MM.1S (cell line): ENCODE measurements around the gene RAB11A.

ENCODE experiments used
- DNase-seq: peaks from one replicate; pipeline ENCODE4 v3.0.0-alpha.2; 2015
- H2AFZ ChIP-seq: fragments of 300-600 bp; sonication (generic); 2 replicates; pipeline ENCODE4 v1.6.0; 2016; ENCODE audit warnings: antibody characterized with exemption, low read length
- H3F3A ChIP-seq: fragments of 300-600 bp; sonication (generic); 2 replicates; pipeline ENCODE4 v1.6.1; 2016; ENCODE audit warnings: mild to moderate bottlenecking, antibody characterized with exemption, low read length, moderate library complexity, mixed read lengths; ENCODE audit not compliant: insufficient read depth
- H3K27ac ChIP-seq: fragments of 300-600 bp; sonication (generic); 2 replicates; pipeline ENCODE4 v1.5.1; 2016; ENCODE audit warnings: mild to moderate bottlenecking, low read length
- H3K27me3 ChIP-seq: fragments of 300-600 bp; sonication (generic); replicated peaks from 2 replicates; pipeline ENCODE4 v1.6.0; 2016; ENCODE audit warnings: low read length; ENCODE audit not compliant: insufficient read depth
- H3K36me3 ChIP-seq: fragments of 300-600 bp; sonication (generic); replicated peaks from 2 replicates; pipeline ENCODE4 v1.6.1; 2016; ENCODE audit warnings: mild to moderate bottlenecking, low read length, mixed read lengths; ENCODE audit not compliant: insufficient read depth
- H3K4me1 ChIP-seq: fragments of 300-600 bp; sonication (generic); 2 replicates; pipeline ENCODE4 v1.6.1; 2016; ENCODE audit warnings: low read length, mixed read lengths
- H3K4me2 ChIP-seq: fragments of 300-600 bp; sonication (generic); 2 replicates; pipeline ENCODE4 v1.6.0; 2016; ENCODE audit warnings: low read depth, low read length
- H3K4me3 ChIP-seq: fragments of 300-600 bp; sonication (generic); 2 replicates; pipeline ENCODE4 v1.5.1; 2016; ENCODE audit warnings: low read length, mixed read lengths
- H3K79me2 ChIP-seq: fragments of 300-600 bp; sonication (generic); 2 replicates; pipeline ENCODE4 v1.6.1; 2016; ENCODE audit warnings: mixed run types, low read length, mixed read lengths
- H3K9ac ChIP-seq: fragments of 300-600 bp; sonication (generic); 2 replicates; pipeline ENCODE4 v1.6.1; 2016; ENCODE audit warnings: low read length, mixed read lengths
- H3K9me2 ChIP-seq: fragments of 300-600 bp; sonication (generic); replicated peaks from 2 replicates; pipeline ENCODE4 v1.6.1; 2016; ENCODE audit warnings: mild to moderate bottlenecking, low read length, mixed read lengths; ENCODE audit not compliant: insufficient read depth
- H3K9me3 ChIP-seq: fragments of 300-600 bp; sonication (generic); replicated peaks from 2 replicates; pipeline ENCODE4 v1.6.1; 2016; ENCODE audit warnings: mild to moderate bottlenecking, low read length, mixed read lengths; ENCODE audit not compliant: insufficient read depth
- H4K20me1 ChIP-seq: fragments of 300-600 bp; sonication (generic); 2 replicates; pipeline ENCODE4 v1.6.1; 2016; ENCODE audit warnings: mild to moderate bottlenecking, low read length, moderate library complexity, mixed read lengths; ENCODE audit not compliant: insufficient read depth
- CTCF ChIP-seq: fragments of 300-600 bp; sonication (generic); IDR thresholded peaks from 2 replicates; pipeline ENCODE4 v1.5.1; 2016; ENCODE audit warnings: antibody characterized with exemption, low read length, mixed read lengths
- EZH2 ChIP-seq: fragments of 300-600 bp; sonication (generic); optimal IDR thresholded peaks from 2 replicates; pipeline ENCODE3; 2017; ENCODE audit warnings: low read depth, mild to moderate bottlenecking, antibody characterized with exemption, low read length, mixed read lengths
- EZH2phosphoT487 ChIP-seq: fragments of 300-600 bp; sonication (generic); IDR thresholded peaks from 2 replicates; pipeline ENCODE4 v1.6.1; 2018; ENCODE audit warnings: antibody characterized with exemption, low read length

The RAB11A gene

GRCh38 chr15:65929573-65929972, 60.3 kb downstream of the RAB11A start:
- Histone ChIP-seq H3K9me2 (no peaks in the 10 kb centered on the region), H3K27ac (no peak overlapping the region), H3K27me3 (no peaks in the 10 kb centered on the region), H3K4me1 (no peaks in the 10 kb centered on the region), H3K36me3 (no peaks in the 10 kb centered on the region), H4K20me1 (no peaks in the 10 kb centered on the region), H3K4me3 (no peak overlapping the region), H3K9me3 (no peaks in the 10 kb centered on the region), H3K4me2 (no peak overlapping the region), H3K79me2 (no peaks in the 10 kb centered on the region), H3F3A (no peaks in the 10 kb centered on the region), H2AFZ (no peak overlapping the region), H3K9ac (no peak overlapping the region)
- DNase-seq: no peak
- TF ChIP-seq EZH2 (no peak), CTCF (no peak), EZH2phosphoT487 (no peak)

GRCh38 chr15:65930134-65930533, 60.8 kb downstream of the RAB11A start:
- no peaks in the 10 kb centered on the region for H4K20me1 ChIP-seq
- H3K36me3 ChIP-seq: no peaks in the 10 kb centered on the region
- H3K27ac ChIP-seq: no peak overlapping the region
- H3K9ac ChIP-seq: no peak overlapping the region
- H3K4me2 ChIP-seq: no peak overlapping the region
- no peaks in the 10 kb centered on the region for H3K4me1 ChIP-seq
- no peaks in the 10 kb centered on the region for H3K27me3 ChIP-seq
- H3K79me2 ChIP-seq: no peaks in the 10 kb centered on the region
- H3K4me3 ChIP-seq: no peak overlapping the region
- TF ChIP-seq EZH2phosphoT487: no peak
- no peak for TF ChIP-seq EZH2
- H3F3A ChIP-seq: no peaks in the 10 kb centered on the region
- H3K9me2 ChIP-seq: no peaks in the 10 kb centered on the region
- H3K9me3 ChIP-seq: no peaks in the 10 kb centered on the region
- H2AFZ ChIP-seq: no peak overlapping the region
- no peak for DNase-seq

GRCh38 chr15:65931221-65931620, 61.9 kb downstream of the RAB11A start:
- Histone ChIP-seq H3K79me2 (no peaks in the 10 kb centered on the region), H3F3A (no peaks in the 10 kb centered on the region), H3K27ac (no peak overlapping the region)

More at GRCh38 chr15:65931221-65931620, 61.9 kb downstream of the RAB11A start:
- Histone ChIP-seq H3K4me2 (no peak overlapping the region), H3K27me3 (no peaks in the 10 kb centered on the region), H3K36me3 (no peaks in the 10 kb centered on the region), H3K4me1 (no peaks in the 10 kb centered on the region), H3K9me3 (no peaks in the 10 kb centered on the region), H3K9ac (no peak overlapping the region), H3K4me3 (no peak overlapping the region), H3K9me2 (no peaks in the 10 kb centered on the region), H4K20me1 (no peaks in the 10 kb centered on the region), H2AFZ (no peak overlapping the region)
- DNase-seq: no peak
- no peak for TF ChIP-seq EZH2phosphoT487
- TF ChIP-seq EZH2: no peak
- no peak for TF ChIP-seq CTCF
